ENCODE results near the gene SPOCK1. TPM values are rescaled to one million over a fixed set of nuclear protein-coding genes. Genes with fewer than 3 reads are reported as not detected.

The SPOCK1 gene
- total RNA-seq, 4 donors from 2014 or later: 46.5 to 52.7 (median 51.4) TPM

DNA sequence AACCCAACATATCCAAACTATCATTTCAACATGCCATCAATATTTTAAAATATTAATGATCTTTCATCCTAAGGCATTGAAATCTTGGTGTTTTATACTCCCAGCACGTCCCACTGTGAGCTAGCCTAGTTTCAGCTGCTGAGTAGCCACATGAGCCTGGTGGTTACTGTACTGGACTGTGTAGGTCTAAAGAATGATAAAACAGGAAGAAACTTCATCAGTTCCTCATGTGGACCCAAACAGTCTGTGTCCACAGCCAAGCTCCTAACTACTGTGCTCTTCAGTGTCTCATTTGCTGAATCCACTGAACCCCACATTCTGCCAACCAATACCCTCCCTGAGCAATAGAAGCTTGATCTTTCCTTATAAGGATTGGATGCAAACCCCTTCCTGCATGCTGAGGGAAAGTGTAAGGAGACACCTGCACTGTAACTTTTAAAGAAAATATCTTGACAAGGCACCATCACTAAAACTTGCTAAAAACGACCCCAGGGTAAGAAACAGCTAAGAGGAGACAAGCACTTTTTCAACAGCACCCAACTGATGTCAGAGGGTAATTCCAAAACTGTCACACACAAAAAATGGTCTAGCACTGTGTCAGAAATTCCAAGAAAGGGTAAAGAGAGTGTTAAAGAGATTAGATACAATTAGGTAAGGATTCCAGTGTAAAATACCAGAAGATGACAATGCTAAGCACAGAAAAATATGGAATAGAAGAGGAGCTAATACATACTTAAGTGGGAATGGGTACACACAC lies 126.9 kb downstream of the SPOCK1 start:
- 37 to 90% methylated on average over 1 to 2 of the region's 2 CpGs for WGBS, 2 donors (ENCODE audit: low coverage in 1 of 2)
- no peak for ATAC-seq
- no peaks in the 10 kb centered on the region for H3K9me3 ChIP-seq
- H3K36me3 ChIP-seq: no peaks in the 10 kb centered on the region
- TF ChIP-seq EP300 (IDR thresholded peaks at IDR 0.05) (no peak), POLR2AphosphoS5 (IDR thresholded peaks at IDR 0.05) (no peak)
- TF ChIP-seq, protein P1, sequence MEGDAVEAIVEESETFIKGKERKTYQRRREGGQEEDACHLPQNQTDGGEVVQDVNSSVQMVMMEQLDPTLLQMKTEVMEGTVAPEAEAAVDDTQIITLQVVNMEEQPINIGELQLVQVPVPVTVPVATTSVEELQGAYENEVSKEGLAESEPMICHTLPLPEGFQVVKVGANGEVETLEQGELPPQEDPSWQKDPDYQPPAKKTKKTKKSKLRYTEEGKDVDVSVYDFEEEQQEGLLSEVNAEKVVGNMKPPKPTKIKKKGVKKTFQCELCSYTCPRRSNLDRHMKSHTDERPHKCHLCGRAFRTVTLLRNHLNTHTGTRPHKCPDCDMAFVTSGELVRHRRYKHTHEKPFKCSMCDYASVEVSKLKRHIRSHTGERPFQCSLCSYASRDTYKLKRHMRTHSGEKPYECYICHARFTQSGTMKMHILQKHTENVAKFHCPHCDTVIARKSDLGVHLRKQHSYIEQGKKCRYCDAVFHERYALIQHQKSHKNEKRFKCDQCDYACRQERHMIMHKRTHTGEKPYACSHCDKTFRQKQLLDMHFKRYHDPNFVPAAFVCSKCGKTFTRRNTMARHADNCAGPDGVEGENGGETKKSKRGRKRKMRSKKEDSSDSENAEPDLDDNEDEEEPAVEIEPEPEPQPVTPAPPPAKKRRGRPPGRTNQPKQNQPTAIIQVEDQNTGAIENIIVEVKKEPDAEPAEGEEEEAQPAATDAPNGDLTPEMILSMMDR (IDR thresholded peaks at IDR 0.05): no peak
- H3K27me3 ChIP-seq: peaks cover 5% of the 10 kb centered on the region
- no peak overlapping the region for H3K27ac ChIP-seq
- H3K4me3 ChIP-seq: no peak overlapping the region
- H3K4me1 ChIP-seq: no peaks in the 10 kb centered on the region

DNA sequence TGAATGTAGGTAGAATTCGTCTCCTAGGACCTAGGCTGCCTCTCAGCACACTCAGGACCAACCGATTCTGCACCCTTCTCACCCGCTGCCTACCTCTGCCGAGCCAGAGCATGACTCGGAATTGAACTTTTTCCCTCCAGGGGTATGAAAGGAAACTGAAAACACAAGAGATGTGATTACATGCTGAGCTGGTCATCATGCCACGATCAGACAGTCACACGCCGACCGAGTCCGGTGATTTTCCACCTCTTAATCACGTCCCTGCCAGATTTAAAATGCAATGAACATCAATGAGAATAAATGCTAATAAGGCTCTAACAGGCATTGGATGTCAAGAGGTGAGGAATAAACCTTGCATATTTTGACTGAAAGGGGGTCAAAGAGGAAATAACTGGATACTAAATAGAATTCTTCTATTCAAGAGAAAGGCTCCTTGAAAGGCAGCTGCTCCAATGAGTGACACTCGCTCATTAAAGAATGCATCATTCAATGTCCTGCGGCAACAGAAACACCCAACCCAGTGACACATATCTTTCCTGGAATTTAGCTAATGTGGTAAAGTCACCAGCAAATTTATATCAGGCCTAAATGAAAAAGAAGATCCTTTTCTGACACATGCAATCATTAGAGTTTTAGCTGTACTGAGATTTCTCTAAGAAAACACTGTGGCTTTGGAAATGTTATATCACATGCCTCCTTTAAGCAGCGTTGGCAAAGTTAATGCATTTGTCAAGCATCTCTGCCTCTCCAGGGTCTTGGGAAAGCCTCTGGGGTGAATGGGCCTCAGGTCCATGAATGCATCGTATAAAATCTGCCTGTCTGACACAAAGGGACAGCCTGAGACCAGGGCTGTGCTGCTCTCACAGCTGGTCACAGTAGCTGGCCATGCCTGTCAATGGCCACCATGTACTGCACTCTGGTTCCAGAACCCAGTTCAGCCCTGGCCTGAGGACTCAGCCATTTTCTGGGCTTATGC lies 128.7 kb downstream of the SPOCK1 start:
- no peaks in the 10 kb centered on the region for H3K9me3 ChIP-seq
- 80 to 93% methylated on average over 10 to 14 of the region's 15 CpGs for WGBS, 2 donors (ENCODE audit: low coverage in 1 of 2)
- ATAC-seq: no peak

DNA sequence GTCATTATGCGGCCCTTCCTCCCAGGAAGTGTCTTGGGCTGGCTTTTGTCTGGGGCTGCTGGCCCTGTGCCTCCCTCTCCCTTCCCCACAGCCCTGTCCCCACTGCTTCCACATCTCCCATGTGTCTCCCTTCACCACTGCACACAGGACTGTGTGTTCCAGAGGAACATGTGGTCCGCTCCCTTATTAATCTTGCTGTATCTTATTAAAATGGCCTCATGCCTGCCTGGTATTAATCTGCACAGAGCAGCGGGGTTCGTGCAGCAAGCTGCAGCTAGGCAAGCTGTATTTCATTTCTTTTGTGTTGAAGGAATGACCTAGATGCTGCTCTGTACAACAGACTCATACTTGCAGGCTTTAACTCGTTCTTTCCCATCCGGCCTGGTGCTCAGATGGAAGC lies 130.5 kb downstream of the SPOCK1 start:
- no peaks in the 10 kb centered on the region for H3K9me3 ChIP-seq
- ATAC-seq: no peak
- TF ChIP-seq, protein P1 (IDR thresholded peaks at IDR 0.05): no peak
- TF ChIP-seq POLR2A (IDR thresholded peaks at IDR 0.05) (no peak), EP300 (IDR thresholded peaks at IDR 0.05) (no peak), POLR2AphosphoS5 (IDR thresholded peaks at IDR 0.05) (no peak)
- H3K4me1 ChIP-seq: peaks cover 0 to 10% (median 0%) of the 10 kb centered on the region in 3 donors
- peaks cover 7% of the 10 kb centered on the region for H3K27me3 ChIP-seq
- H3K27ac ChIP-seq: no peak overlapping the region
- whole genome bisulfite sequencing, 2 donors (ENCODE audit: low coverage in 1 of 2): 84 to 94% methylated on average over 2 to 4 of the region's 6 CpGs
- H3K4me3 ChIP-seq: no peak overlapping the region
- no peaks in the 10 kb centered on the region for H3K36me3 ChIP-seq

More for the DNA sequence above, 128.7 kb downstream of the SPOCK1 start:
- Histone ChIP-seq H3K27ac (no peak overlapping the region), H3K4me3 (no peak overlapping the region), H3K4me1 (peaks cover 0 to 4% (median 0%) of the 10 kb centered on the region in 3 donors), H3K36me3 (no peaks in the 10 kb centered on the region), H3K27me3 (peaks cover 7% of the 10 kb centered on the region)
- no peak for TF ChIP-seq EP300 (IDR thresholded peaks at IDR 0.05)
- no peak for TF ChIP-seq POLR2AphosphoS5 (IDR thresholded peaks at IDR 0.05)
- no peak for TF ChIP-seq POLR2A (IDR thresholded peaks at IDR 0.05)
- TF ChIP-seq, protein P1 (IDR thresholded peaks at IDR 0.05): no peak

DNA sequence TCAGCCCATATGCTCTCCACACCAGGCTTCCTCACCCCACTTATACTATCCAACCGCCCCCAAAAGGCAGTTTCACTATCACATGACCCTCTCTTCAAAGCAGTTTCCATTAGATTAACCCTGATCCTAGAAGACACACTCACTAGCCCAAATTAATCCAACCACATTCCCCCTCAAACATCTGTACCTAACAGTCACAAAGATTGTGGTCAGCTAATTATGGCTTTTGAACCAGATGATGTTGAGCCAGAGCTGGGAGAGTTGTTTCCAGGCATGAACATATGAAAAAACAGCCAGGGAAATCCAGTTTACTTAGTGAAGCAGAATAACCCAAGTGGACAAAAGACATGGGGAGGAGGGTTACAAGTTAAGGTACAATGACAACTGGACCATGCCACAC lies 131.2 kb downstream of the SPOCK1 start:
- TF ChIP-seq POLR2A (IDR thresholded peaks at IDR 0.05) (no peak), POLR2AphosphoS5 (IDR thresholded peaks at IDR 0.05) (no peak)
- TF ChIP-seq, protein P1 (IDR thresholded peaks at IDR 0.05): no peak
- Histone ChIP-seq H3K27me3 (peaks cover 7% of the 10 kb centered on the region), H3K9me3 (no peaks in the 10 kb centered on the region), H3K4me1 (peaks cover 0 to 10% (median 0%) of the 10 kb centered on the region in 3 donors), H3K4me3 (no peak overlapping the region), H3K27ac (no peak overlapping the region), H3K36me3 (no peaks in the 10 kb centered on the region)
- 100% methylated on average over 1 of the region's 1 CpG; no CpG with 5 or more reads in 1 of the 2 donors for WGBS, 2 donors (ENCODE audit: low coverage in 1 of 2)
- no peak for ATAC-seq
